H9 (cell line): ENCODE data around the gene GNG3. TPM values are rescaled to one million over a fixed set of nuclear protein-coding genes. Genes with fewer than 3 reads are reported as not detected.

ENCODE experiments used
- DNase-seq: peaks from one replicate; pipeline ENCODE4 v3.0.0-alpha.2; 2017
- H2AFZ ChIP-seq: one replicate; pipeline ENCODE4 v1.6.1; 2013; ENCODE audit warnings: mild to moderate bottlenecking, low read length, control low read depth, moderate library complexity
- H2AK5ac ChIP-seq: 2 replicates; pipeline ENCODE4 v1.6.1; 2013; ENCODE audit warnings: low read length, control low read depth, mixed read lengths; ENCODE audit not compliant: insufficient read length
- H2BK120ac ChIP-seq: one replicate; pipeline ENCODE4 v1.6.1; 2013; ENCODE audit warnings: low read depth, mild to moderate bottlenecking, low read length, control low read depth, inconsistent platforms; ENCODE audit not compliant: poor library complexity, severe bottlenecking
- H2BK12ac ChIP-seq: 2 replicates; pipeline ENCODE4 v1.6.1; 2013; ENCODE audit warnings: low read length, control low read depth, mixed read lengths, low read depth; ENCODE audit not compliant: insufficient read length
- H2BK15ac ChIP-seq: 2 replicates; pipeline ENCODE4 v1.6.1; 2013; ENCODE audit warnings: low read depth, low read length, control low read depth
- H2BK20ac ChIP-seq: one replicate; pipeline ENCODE4 v1.6.1; 2013; ENCODE audit warnings: low read depth, mild to moderate bottlenecking, low read length, control low read depth, inconsistent platforms; ENCODE audit not compliant: poor library complexity, severe bottlenecking
- H2BK5ac ChIP-seq: 2 replicates; pipeline ENCODE4 v1.6.1; 2013; ENCODE audit warnings: low read length, control low read depth, mixed read lengths; ENCODE audit not compliant: insufficient read length
- H3K14ac ChIP-seq: 2 replicates; pipeline ENCODE4 v1.6.1; 2013; ENCODE audit warnings: low read length, control low read depth; ENCODE audit not compliant: insufficient read depth
- H3K18ac ChIP-seq: 2 replicates; pipeline ENCODE4 v1.6.1; 2013; ENCODE audit warnings: low read depth, mild to moderate bottlenecking, mixed read lengths, low read length, control low read depth; ENCODE audit not compliant: insufficient read length
- H3K23ac ChIP-seq: 2 replicates; pipeline ENCODE4 v1.6.1; 2013; ENCODE audit warnings: low read length, control low read depth, mixed read lengths, low read depth; ENCODE audit not compliant: insufficient read length
- H3K23me2 ChIP-seq: 2 replicates; pipeline ENCODE4 v1.6.1; 2013; ENCODE audit warnings: low read depth, mild to moderate bottlenecking, mixed read lengths, low read length, control low read depth; ENCODE audit not compliant: insufficient read length, poor library complexity, severe bottlenecking
- H3K27ac ChIP-seq: 2 replicates; pipeline ENCODE4 v1.5.1; 2013; ENCODE audit warnings: low read length, control low read depth, mixed read lengths, low read depth; ENCODE audit not compliant: insufficient read length
- H3K27me3 ChIP-seq: 2 replicates; pipeline ENCODE4 v1.6.1; 2013; ENCODE audit warnings: low read length, control low read depth, inconsistent platforms; ENCODE audit not compliant: insufficient read depth
- H3K4ac ChIP-seq: 2 replicates; pipeline ENCODE4 v1.6.1; 2013; ENCODE audit warnings: low read depth, mild to moderate bottlenecking, control low read depth, inconsistent platforms, low read length, moderate library complexity
- H3K4me1 ChIP-seq: 2 replicates; pipeline ENCODE4 v1.6.1; 2013; ENCODE audit warnings: low read length, control low read depth, inconsistent platforms; ENCODE audit not compliant: insufficient read depth
- H3K4me2 ChIP-seq: 2 replicates; pipeline ENCODE4 v1.6.1; 2013; ENCODE audit warnings: low read length, control low read depth, mixed read lengths; ENCODE audit not compliant: insufficient read length, insufficient read depth
- H3K56ac ChIP-seq: 2 replicates; pipeline ENCODE4 v1.6.1; 2013; ENCODE audit warnings: low read depth, mild to moderate bottlenecking, mixed read lengths, low read length, control low read depth; ENCODE audit not compliant: insufficient read length
- H3K79me1 ChIP-seq: 2 replicates; pipeline ENCODE4 v1.6.1; 2013; ENCODE audit warnings: low read depth, mild to moderate bottlenecking, moderate library complexity, low read length, control low read depth, inconsistent platforms; ENCODE audit not compliant: insufficient read depth, poor library complexity, severe bottlenecking
- H3K79me2 ChIP-seq: 2 replicates; pipeline ENCODE4 v1.6.1; 2013; ENCODE audit warnings: low read length, control low read depth, inconsistent platforms; ENCODE audit not compliant: insufficient read depth
- H3K9ac ChIP-seq: 2 replicates; pipeline ENCODE4 v1.6.1; 2013; ENCODE audit warnings: low read length, control low read depth, mixed read lengths; ENCODE audit not compliant: insufficient read length; ENCODE audit errors: extremely low read depth
- H3K9me3 ChIP-seq: one replicate; pipeline ENCODE4 v1.6.1; 2013; ENCODE audit warnings: low read depth, low read length, inconsistent platforms; ENCODE audit not compliant: control insufficient read depth
- H3T11ph ChIP-seq: one replicate; pipeline ENCODE4 v1.6.1; 2013; ENCODE audit warnings: mild to moderate bottlenecking, low read length, control low read depth, inconsistent platforms
- H4K20me1 ChIP-seq: one replicate; pipeline ENCODE4 v1.6.1; 2013; ENCODE audit not compliant: control insufficient read depth, insufficient read length, insufficient read depth
- H4K5ac ChIP-seq: 2 replicates; pipeline ENCODE4 v1.6.1; 2013; ENCODE audit warnings: low read depth, mild to moderate bottlenecking, mixed read lengths, low read length, control low read depth; ENCODE audit not compliant: insufficient read length
- H4K8ac ChIP-seq: replicated peaks from 2 replicates; pipeline ENCODE4 v1.6.1; 2013; ENCODE audit warnings: low read length, control low read depth, mixed read lengths, low read depth; ENCODE audit not compliant: insufficient read length
- H4K91ac ChIP-seq: 2 replicates; pipeline ENCODE4 v1.6.1; 2013; ENCODE audit warnings: low read depth, mild to moderate bottlenecking, moderate library complexity, mixed read lengths, low read length, control low read depth; ENCODE audit not compliant: insufficient read length
- H3K27ac Mint-ChIP-seq, 3 experiments: 2 replicates in 2 of 3; 3 replicates in 1 of 3; pipeline ENCODE4 v1.8.0; 2020 to 2021; ENCODE audit warnings: mixed read lengths in 3 of 3, mild to moderate bottlenecking in 1 of 3, moderate library complexity in 1 of 3
- H3K27me3 Mint-ChIP-seq: 2 replicates; pipeline ENCODE4 v1.8.0; 2021; ENCODE audit warnings: low read depth, mild to moderate bottlenecking, moderate library complexity, mixed read lengths
- H3K36me3 Mint-ChIP-seq, 3 experiments: 2 replicates in 2 of 3; 3 replicates in 1 of 3; pipeline ENCODE4 v1.8.0; 2020 to 2021; ENCODE audit warnings: low read depth in 3 of 3, mixed read lengths in 3 of 3; ENCODE audit not compliant: insufficient read depth in 1 of 3
- H3K4me1 Mint-ChIP-seq, 2 experiments: 2 replicates each; pipeline ENCODE4 v1.8.0; 2020; ENCODE audit warnings: mixed read lengths in 2 of 2
- H3K4me3 Mint-ChIP-seq, 2 experiments: 2 replicates in 1 of 2; 3 replicates in 1 of 2; pipeline ENCODE4 v1.8.0; 2020 to 2021; ENCODE audit warnings: mild to moderate bottlenecking in 2 of 2, mixed read lengths in 2 of 2, moderate library complexity in 1 of 2
- H3K9me3 Mint-ChIP-seq, 2 experiments: 2 replicates in 1 of 2; 3 replicates in 1 of 2; pipeline ENCODE4 v1.8.0; 2020; ENCODE audit warnings: mild to moderate bottlenecking in 2 of 2, mixed read lengths in 2 of 2, moderate library complexity in 1 of 2
- CTCF ChIP-seq: fragments of 200-600 bp; sonication (generic); conservative IDR thresholded peaks from 3 replicates; pipeline ENCODE4 v1.8.0; 2021; ENCODE audit warnings: antibody characterized with exemption, mild to moderate bottlenecking
- WGBS: extraction: QIAGEN DNeasy Blood & Tissue Kit; methylation state at CpG from one replicate; pipeline ENCODE4 v1.1.7; 2013; ENCODE audit warnings: missing lambda C conversion rate, low lambda C conversion rate, mixed read lengths; ENCODE audit not compliant: insufficient read length; ENCODE audit errors: extremely low coverage; 5-methylcytosine and 5-hydroxymethylcytosine counted together
- total RNA-seq: library from RNA; stranded (reverse); gene quantifications from 2 replicates; pipeline ENCODE4 v1.2.1, GENCODE V29; 2021

The GNG3 gene
- total RNA-seq, 1 experiment from 2014 or later, result 3.2 TPM

GRCh38 chr11:62688491-62688890 lies 19.0 kb upstream of the GNG3 start:
- H3K9ac ChIP-seq, result no peak overlapping the region
- no peak overlapping the region for H2AFZ ChIP-seq
- peak overlapping the region in 1 of 3 experiments; percentile 38; a peak in 2 of 7 replicates for H3K27ac Mint-ChIP-seq

More at GRCh38 chr11:62688491-62688890, 19.0 kb upstream of the GNG3 start:
- no peak overlapping the region for H3T11ph ChIP-seq
- no peak overlapping the region for H4K8ac ChIP-seq
- no peak overlapping the region for H3K56ac ChIP-seq
- H3K9me3 ChIP-seq, result no peaks in the 10 kb centered on the region
- no peak overlapping the region for H2BK20ac ChIP-seq
- H3K79me1 ChIP-seq, result no peaks in the 10 kb centered on the region
- H4K91ac ChIP-seq, result no peak overlapping the region
- no peaks in the 10 kb centered on the region; a peak in 1 of 5 replicates for H3K9me3 Mint-ChIP-seq
- H3K4me1 ChIP-seq, result no peaks in the 10 kb centered on the region
- peaks cover 0 to 10% of the 10 kb centered on the region in 2 experiments; a peak in 3 of 4 replicates for H3K4me1 Mint-ChIP-seq
- no peaks in the 10 kb centered on the region for H3K27me3 Mint-ChIP-seq
- H4K5ac ChIP-seq, result no peak overlapping the region
- no peak overlapping the region for H3K14ac ChIP-seq
- H3K23ac ChIP-seq, result no peak overlapping the region
- no peak overlapping the region for H3K18ac ChIP-seq
- no peak overlapping the region for H2BK120ac ChIP-seq
- H3K4me3 Mint-ChIP-seq, result no peak overlapping the region
- H3K36me3 Mint-ChIP-seq, result peaks cover 9 to 29% (median 28%) of the 10 kb centered on the region in 3 experiments; a peak in 5 of 7 replicates
- no peaks in the 10 kb centered on the region for H3K27me3 ChIP-seq
- H4K20me1 ChIP-seq, result no peaks in the 10 kb centered on the region
- no peak overlapping the region for H2AK5ac ChIP-seq
- no peak for DNase-seq
- H2BK5ac ChIP-seq, result no peak overlapping the region
- no peaks in the 10 kb centered on the region for H3K23me2 ChIP-seq
- TF ChIP-seq CTCF, result no peak
- no peaks in the 10 kb centered on the region for H3K79me2 ChIP-seq
- no peak overlapping the region for H3K4me2 ChIP-seq
- WGBS, result no CpG with 5 or more reads among the region's 1 CpG
- H2BK15ac ChIP-seq, result no peak overlapping the region
- H2BK12ac ChIP-seq, result no peak overlapping the region
- no peak overlapping the region for H3K4ac ChIP-seq
- H3K27ac ChIP-seq, result no peak overlapping the region
